ENCODE measurements around the gene HRH4.
A peak's percentile ranks its signal among the peaks of the same experiment; 100 is the strongest.

Gene HRH4

GRCh38 chr18:24509435-24509834 lies 49.0 kb downstream of the HRH4 start:
- DNase-seq (ENCODE audit: low read depth): no peak

GRCh38 chr18:24514439-24514838 lies 54.0 kb downstream of the HRH4 start:
- DNase-seq (ENCODE audit: low read depth): peak; percentile 34

- no peak for DNase-seq (ENCODE audit: low read depth)
Measured at GRCh38 chr18:24515721-24516120, 55.3 kb downstream of the HRH4 start.

GRCh38 chr18:24516261-24516660 lies 55.8 kb downstream of the HRH4 start:
- no peak for DNase-seq (ENCODE audit: low read depth)

- DNase-seq (ENCODE audit: low read depth): no peak
Measured at GRCh38 chr18:24517554-24517953, 57.1 kb downstream of the HRH4 start.

- DNase-seq (ENCODE audit: low read depth): no peak
Measured at GRCh38 chr18:24518596-24518995, 58.2 kb downstream of the HRH4 start.

Measured in fibroblast of the conjunctiva (primary cell).